HepG2 (cell line): ENCODE results near the gene CLCA1. TPM values are rescaled to one million over a fixed set of nuclear protein-coding genes. Genes with fewer than 3 reads are reported as not detected.

ENCODE experiments used
- ATAC-seq: fragments of 200-7000 bp; cut with Tn5 transposase; 3 replicates; pipeline ENCODE4 v1.9.1; 2020; ENCODE audit warnings: mild to moderate bottlenecking, moderate library complexity
- BruUV-seq: library from RNA; stranded (reverse); fragments of 400-500 nt; replicated peaks from 2 replicates; lab custom pipeline; 2021; lab: Mats Ljungman, UMichigan
- CTCF ChIA-PET: fragments of 300-600 bp; formaldehyde crosslinking; extraction: SDS; loops from one replicate; lab custom pipeline; 2021; ENCODE audit warnings: low total read pairs, inconsistent platforms, low intra/inter-chr PET ratio; lab: Yijun Ruan, JAX
- POLR2A ChIA-PET: fragments of 350-600 bp; sonication (Branson Sonifier 250); formaldehyde crosslinking; loops from one replicate; lab custom pipeline; 2020; ENCODE audit warnings: antibody characterized with exemption, inconsistent platforms; lab: Yijun Ruan, JAX
- DNase-seq: peaks from one replicate; pipeline ENCODE4 v3.0.0-alpha.2; 2015; ENCODE audit warnings: low spot score
- FAIRE-seq: peaks from 3 replicates; lab custom pipeline; 2011; peaks lifted over from hg19 to GRCh38; lab: Jason Lieb, UNC
- H2AFZ ChIP-seq: one replicate; pipeline ENCODE4 v1.6.1; 2011; ENCODE audit warnings: low read length, inconsistent platforms
- H3K27ac ChIP-seq: fragments of 300-600 bp; 3 replicates; pipeline ENCODE4 v1.8.0; 2011; ENCODE audit warnings: mixed run types, mild to moderate bottlenecking, mixed read lengths, low read length, inconsistent platforms; ENCODE audit not compliant: insufficient read depth; ENCODE audit errors: extremely low read length
- H3K27me3 ChIP-seq, 2 experiments: fragments of 200-600 bp in 1 of 2; 2 replicates in 1 of 2; 3 replicates in 1 of 2; pipeline versions ENCODE4 v1.6.0 to v1.8.0; 2011; ENCODE audit warnings: low read length in 2 of 2, mild to moderate bottlenecking in 2 of 2, moderate library complexity in 2 of 2, inconsistent platforms in 1 of 2; ENCODE audit not compliant: insufficient read depth in 2 of 2, control insufficient read depth in 1 of 2
- H3K36me3 ChIP-seq, 2 experiments: fragments of 200-600 bp in 1 of 2; replicated peaks in 1 of 2; 2 replicates in 1 of 2; 3 replicates in 1 of 2; pipeline versions ENCODE4 v1.5.1 to v1.8.0; 2011; ENCODE audit warnings: low read length in 2 of 2, inconsistent platforms in 1 of 2; ENCODE audit not compliant: insufficient read depth in 2 of 2, control insufficient read depth in 1 of 2
- H3K4me1 ChIP-seq: 2 replicates; pipeline ENCODE4 v1.5.1; 2012; ENCODE audit warnings: low read length, inconsistent platforms; ENCODE audit not compliant: insufficient read depth
- H3K4me2 ChIP-seq: 2 replicates; pipeline ENCODE4 v1.6.0; 2011; ENCODE audit warnings: low read depth, low read length, inconsistent platforms
- H3K4me3 ChIP-seq, 3 experiments: fragments of 200-600 bp in 1 of 3; sonication (generic), shearing (Covaris generic) in 1 of 3; replicated peaks in 1 of 3; 2 replicates each; pipeline ENCODE4 v1.5.1; 2011 to 2016; ENCODE audit warnings: low read length in 3 of 3, inconsistent platforms in 2 of 3, low read depth in 2 of 3, mild to moderate bottlenecking in 2 of 3, control low read depth in 1 of 3, mixed read lengths in 1 of 3; ENCODE audit not compliant: insufficient read depth in 1 of 3
- H3K79me2 ChIP-seq: one replicate; pipeline ENCODE4 v1.6.1; 2011; ENCODE audit warnings: low read length, inconsistent platforms; ENCODE audit not compliant: insufficient read depth
- H3K9ac ChIP-seq: 2 replicates; pipeline ENCODE4 v1.6.0; 2011; ENCODE audit warnings: mild to moderate bottlenecking, low read depth, low read length, inconsistent platforms; ENCODE audit not compliant: insufficient read depth
- H3K9me3 ChIP-seq: 2 replicates; pipeline ENCODE4 v1.5.1; 2012; ENCODE audit warnings: mild to moderate bottlenecking, low read length
- H4K20me1 ChIP-seq: 2 replicates; pipeline ENCODE4 v1.6.0; 2011; ENCODE audit warnings: inconsistent platforms, mild to moderate bottlenecking, low read length, moderate library complexity; ENCODE audit not compliant: insufficient read depth
- DR1 ChIP-seq: sonication (generic); formaldehyde crosslinking; IDR thresholded peaks from 2 replicates; pipeline ENCODE4 v1.8.0; 2021; ENCODE audit warnings: mild to moderate bottlenecking, missing genetic modification reagents, inconsistent platforms
- KDM1A ChIP-seq: IDR thresholded peaks from 2 replicates; pipeline ENCODE4 v1.6.1; 2016; ENCODE audit warnings: missing compliant biosample characterization
- SPEN ChIP-seq: sonication (generic); formaldehyde crosslinking; IDR thresholded peaks from 2 replicates; pipeline ENCODE4 v1.5.1; 2020; ENCODE audit warnings: low read depth, mild to moderate bottlenecking, missing genetic modification reagents
- STAG1 ChIP-seq: sonication (generic); formaldehyde crosslinking; IDR thresholded peaks from 2 replicates; pipeline ENCODE4 v1.4.0; 2020; ENCODE audit warnings: missing genetic modification reagents
- THYN1 ChIP-seq: sonication (generic); formaldehyde crosslinking; IDR thresholded peaks from 2 replicates; pipeline ENCODE4 v1.8.1; 2023; ENCODE audit warnings: low read depth, mild to moderate bottlenecking, moderate library complexity, missing genetic modification reagents, borderline replicate concordance
- ZNF251 ChIP-seq: sonication (generic); formaldehyde crosslinking; IDR thresholded peaks from 2 replicates; pipeline ENCODE4 v1.9.0; 2021; ENCODE audit warnings: mild to moderate bottlenecking, missing genetic modification reagents
- ZNF629 ChIP-seq: sonication (generic); formaldehyde crosslinking; conservative IDR thresholded peaks from 2 replicates; pipeline ENCODE4 v1.5.0; 2020; ENCODE audit warnings: missing genetic modification reagents
- ZNF709 ChIP-seq: sonication (generic); formaldehyde crosslinking; IDR thresholded peaks from 2 replicates; pipeline ENCODE4 v1.5.0; 2020; ENCODE audit warnings: mild to moderate bottlenecking, missing genetic modification reagents
- ZSCAN21 ChIP-seq: sonication (generic); formaldehyde crosslinking; IDR thresholded peaks from 2 replicates; pipeline ENCODE4 v1.8.0; 2022; ENCODE audit warnings: mild to moderate bottlenecking, missing genetic modification reagents, moderate library complexity, borderline replicate concordance
- WGBS: methylation state at CpG from one replicate; pipeline ENCODE4 v1.1.6; 2017; ENCODE audit warnings: low lambda C conversion rate; 5-methylcytosine and 5-hydroxymethylcytosine counted together
- in situ Hi-C: cut with HindIII; loops from 2 replicates; pipeline ENCODE4 v1.10.0; 2017; ENCODE audit warnings: low pct_unique_long_range_greater_than_20kb; ENCODE audit not compliant: extremely low pct_ligation_motif_present
- intact Hi-C: fragments of 100-400 bp; cut with micrococcal nuclease; formaldehyde crosslinking; loops from one replicate; pipeline ENCODE4 v1.10.0; 2022; ENCODE audit not compliant: unreplicated experiment
- polyA plus RNA-seq, 8 experiments: library from polyadenylated mRNA; depleted of rRNA in 3 of 8; stranded (reverse) in 7 of 8; unstranded in 1 of 8; fragments of >200 nt; fragmentation: Illumina TruSeq in 4 of 8; extraction: Trizol in 4 of 8; gene quantifications; 2 replicates each; pipeline versions ENCODE4 v1.2.1 to v1.2.3, GENCODE V29; 2011 to 2016; ENCODE audit warnings: low read depth in 4 of 8, missing spikeins in 1 of 8, mixed read lengths in 1 of 8; ENCODE audit not compliant: insufficient read depth in 1 of 8
- total RNA-seq, 5 experiments: library from RNA; depleted of rRNA; stranded (reverse); fragments of >200 nt; fragmentation: Illumina TruSeq; extraction: Trizol; gene quantifications; 2 replicates each; pipeline ENCODE4 v1.2.3, GENCODE V29; 2016; ENCODE audit warnings: low read depth in 1 of 5
- TF ChIP-seq, protein P1 (sequence below): fragments of 450-650 bp; IDR thresholded peaks from 2 replicates; pipeline ENCODE4 v1.6.1; 2017; ENCODE audit warnings: mild to moderate bottlenecking
- TF ChIP-seq, protein P2 (sequence below): sonication (generic); formaldehyde crosslinking; IDR thresholded peaks from 2 replicates; pipeline ENCODE4 v1.5.0; 2020; ENCODE audit warnings: mild to moderate bottlenecking, missing genetic modification reagents, moderate library complexity

CLCA1 gene
- total and polyA plus RNA-seq, 2 of the 13 experiments (the other 11 are each of a cell fraction or from before 2014, with no cell fraction given), result not detected

DNA sequence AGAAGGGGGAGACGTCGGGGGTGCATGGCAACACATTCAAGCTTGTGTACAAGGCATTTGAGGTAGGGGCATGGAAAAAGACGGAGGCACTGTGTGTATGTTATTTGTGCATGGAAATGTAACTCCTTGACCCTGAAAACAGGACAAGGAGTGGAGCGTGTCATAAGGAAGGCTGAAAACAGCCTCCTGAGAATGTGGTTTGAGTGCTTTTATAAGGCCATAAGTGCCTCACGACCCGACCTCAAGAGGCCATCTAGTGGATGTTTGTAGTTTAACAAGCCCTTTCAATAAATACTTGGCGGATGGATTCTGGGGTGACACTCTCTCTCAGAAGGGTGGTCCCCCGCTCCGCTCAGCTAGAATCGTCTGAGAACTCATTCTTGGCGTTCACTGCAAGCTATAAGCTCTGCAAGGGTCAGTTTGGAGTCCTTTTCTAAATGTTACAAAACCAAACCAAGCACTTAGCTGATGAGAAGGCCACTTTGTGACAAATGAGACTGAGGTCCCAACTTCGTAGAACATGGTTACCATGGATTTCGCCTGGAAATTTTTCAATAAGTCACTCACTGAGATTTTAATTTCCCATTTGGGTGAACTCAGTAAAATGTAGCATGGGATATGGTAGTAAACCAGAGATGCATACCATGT, 39.3 kb downstream of the CLCA1 start:
- in situ Hi-C loops, result loop anchor here (10.0 to 25.0 kb wide), 2 partner anchors 123 to 179 kb away; no protein-coding TSS in a partner anchor
- H2AFZ ChIP-seq, result no peak overlapping the region
- intact Hi-C loops, result loop anchor here (10.0 kb wide), 1 partner anchor 457 kb away; no protein-coding TSS in a partner anchor
- WGBS, result 17% methylated on average over 9 of the region's 13 CpGs
- ATAC-seq (peak; percentile 68; the same call in 2 of the 3 replicates), FAIRE-seq (peak; percentile 94), DNase-seq (no peak)
- H3K4me3 ChIP-seq, result no peak overlapping the region
- no peaks in the 10 kb centered on the region for H3K36me3 ChIP-seq
- POLR2A ChIA-PET, result no interaction called here
- no peaks in the 10 kb centered on the region for H4K20me1 ChIP-seq
- no peaks in the 10 kb centered on the region for H3K9me3 ChIP-seq
- H3K27ac ChIP-seq, result no peak overlapping the region
- TF ChIP-seq DR1 (CRISPR knock-in tag) (no peak), STAG1 (CRISPR knock-in tag) (peak; percentile 19; the same call in 1 of the 2 replicates), ZNF629 (no peak), KDM1A (no peak), ZSCAN21 (no peak), ZNF251 (no peak), ZNF709 (CRISPR knock-in tag) (no peak), SPEN (CRISPR knock-in tag) (no peak), THYN1 (CRISPR knock-in tag) (no peak)
- TF ChIP-seq, protein P1, sequence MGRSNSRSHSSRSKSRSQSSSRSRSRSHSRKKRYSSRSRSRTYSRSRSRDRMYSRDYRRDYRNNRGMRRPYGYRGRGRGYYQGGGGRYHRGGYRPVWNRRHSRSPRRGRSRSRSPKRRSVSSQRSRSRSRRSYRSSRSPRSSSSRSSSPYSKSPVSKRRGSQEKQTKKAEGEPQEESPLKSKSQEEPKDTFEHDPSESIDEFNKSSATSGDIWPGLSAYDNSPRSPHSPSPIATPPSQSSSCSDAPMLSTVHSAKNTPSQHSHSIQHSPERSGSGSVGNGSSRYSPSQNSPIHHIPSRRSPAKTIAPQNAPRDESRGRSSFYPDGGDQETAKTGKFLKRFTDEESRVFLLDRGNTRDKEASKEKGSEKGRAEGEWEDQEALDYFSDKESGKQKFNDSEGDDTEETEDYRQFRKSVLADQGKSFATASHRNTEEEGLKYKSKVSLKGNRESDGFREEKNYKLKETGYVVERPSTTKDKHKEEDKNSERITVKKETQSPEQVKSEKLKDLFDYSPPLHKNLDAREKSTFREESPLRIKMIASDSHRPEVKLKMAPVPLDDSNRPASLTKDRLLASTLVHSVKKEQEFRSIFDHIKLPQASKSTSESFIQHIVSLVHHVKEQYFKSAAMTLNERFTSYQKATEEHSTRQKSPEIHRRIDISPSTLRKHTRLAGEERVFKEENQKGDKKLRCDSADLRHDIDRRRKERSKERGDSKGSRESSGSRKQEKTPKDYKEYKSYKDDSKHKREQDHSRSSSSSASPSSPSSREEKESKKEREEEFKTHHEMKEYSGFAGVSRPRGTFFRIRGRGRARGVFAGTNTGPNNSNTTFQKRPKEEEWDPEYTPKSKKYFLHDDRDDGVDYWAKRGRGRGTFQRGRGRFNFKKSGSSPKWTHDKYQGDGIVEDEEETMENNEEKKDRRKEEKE, result no peak
- TF ChIP-seq, protein P2, sequence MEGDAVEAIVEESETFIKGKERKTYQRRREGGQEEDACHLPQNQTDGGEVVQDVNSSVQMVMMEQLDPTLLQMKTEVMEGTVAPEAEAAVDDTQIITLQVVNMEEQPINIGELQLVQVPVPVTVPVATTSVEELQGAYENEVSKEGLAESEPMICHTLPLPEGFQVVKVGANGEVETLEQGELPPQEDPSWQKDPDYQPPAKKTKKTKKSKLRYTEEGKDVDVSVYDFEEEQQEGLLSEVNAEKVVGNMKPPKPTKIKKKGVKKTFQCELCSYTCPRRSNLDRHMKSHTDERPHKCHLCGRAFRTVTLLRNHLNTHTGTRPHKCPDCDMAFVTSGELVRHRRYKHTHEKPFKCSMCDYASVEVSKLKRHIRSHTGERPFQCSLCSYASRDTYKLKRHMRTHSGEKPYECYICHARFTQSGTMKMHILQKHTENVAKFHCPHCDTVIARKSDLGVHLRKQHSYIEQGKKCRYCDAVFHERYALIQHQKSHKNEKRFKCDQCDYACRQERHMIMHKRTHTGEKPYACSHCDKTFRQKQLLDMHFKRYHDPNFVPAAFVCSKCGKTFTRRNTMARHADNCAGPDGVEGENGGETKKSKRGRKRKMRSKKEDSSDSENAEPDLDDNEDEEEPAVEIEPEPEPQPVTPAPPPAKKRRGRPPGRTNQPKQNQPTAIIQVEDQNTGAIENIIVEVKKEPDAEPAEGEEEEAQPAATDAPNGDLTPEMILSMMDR (CRISPR knock-in tag), result peak; percentile 49
- TF ChIP-seq, all 625 proteins: peak for 2
- Histone ChIP-seq H3K79me2 (no peaks in the 10 kb centered on the region), H3K4me1 (no peaks in the 10 kb centered on the region), H3K27me3 (peaks cover 5 to 29% of the 10 kb centered on the region in 2 experiments; a peak in 4 of 5 replicates), H3K4me2 (no peak overlapping the region), H3K9ac (no peak overlapping the region)
- CTCF ChIA-PET, result interaction anchor here (1.2 kb wide), 1 partner anchor 128 kb away, joined by 5 read pairs; no protein-coding TSS in a partner anchor
- no TSS peak for BruUV-seq
